Forelimb muscle (tissue), 1 donor: ENCODE measurements around the gene SCAF1. TPM values are rescaled to one million over a fixed set of nuclear protein-coding genes. Genes with fewer than 3 reads are reported as not detected.

Experiments
- DNase-seq: peaks from one replicate; pipeline ENCODE4 v3.0.0-alpha.2; 2013; ENCODE audit warnings: low read depth
- polyA plus RNA-seq: library from polyadenylated mRNA; unstranded; fragments of 120-200 nt; gene quantifications from one replicate; pipeline ENCODE4 v1.2.1, GENCODE V29; 2013; ENCODE audit not compliant: insufficient read length

Gene SCAF1
- polyA plus RNA-seq, 1 donor, result 29.9 TPM

DNA sequence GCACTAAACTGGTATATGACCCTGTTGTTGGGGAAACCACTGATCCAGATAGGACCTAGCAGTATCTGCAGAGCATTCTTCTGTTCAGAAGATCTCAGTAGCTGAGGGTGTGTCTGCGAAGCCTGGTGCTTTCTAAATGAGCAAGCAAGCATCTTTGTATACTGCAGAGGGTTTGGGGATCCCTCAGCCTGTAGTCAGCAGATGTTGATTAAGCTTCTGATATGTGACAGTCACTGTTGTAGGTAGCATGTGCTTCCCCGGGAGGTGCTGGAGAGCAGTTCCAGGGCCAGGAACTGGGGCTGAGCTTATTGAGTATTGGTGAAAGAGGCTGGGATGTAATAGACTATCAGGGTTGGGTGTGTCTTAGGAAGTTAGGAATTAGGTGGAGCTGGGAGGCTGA, 1.5 kb downstream of the SCAF1 start:
- no peak for DNase-seq

GRCh38 chr19:49645592-49645991, 3.6 kb downstream of the SCAF1 start:
- DNase-seq, result no peak

GRCh38 chr19:49645995-49646394, 4.0 kb downstream of the SCAF1 start:
- no peak for DNase-seq

DNA sequence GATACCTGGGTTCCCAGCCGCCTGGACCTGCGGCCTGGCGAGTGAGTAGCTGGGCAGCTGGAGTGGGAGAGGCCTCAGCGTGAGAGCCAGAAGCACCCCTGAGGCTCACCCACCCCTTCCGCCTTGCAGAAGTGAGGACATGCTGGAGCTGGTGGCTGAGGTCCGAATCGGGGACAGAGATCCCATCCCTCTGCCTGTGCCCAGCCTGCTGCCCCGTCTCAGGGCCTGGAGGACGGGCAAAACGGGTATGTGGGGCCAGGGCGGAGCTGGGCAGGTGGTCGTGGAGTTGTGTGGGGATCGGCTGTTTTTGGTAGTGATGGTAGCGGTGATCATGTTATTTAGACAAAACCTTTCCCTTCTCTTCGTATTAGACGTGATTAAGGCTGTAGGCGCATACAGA, 4.6 kb downstream of the SCAF1 start:
- DNase-seq, result no peak

DNA sequence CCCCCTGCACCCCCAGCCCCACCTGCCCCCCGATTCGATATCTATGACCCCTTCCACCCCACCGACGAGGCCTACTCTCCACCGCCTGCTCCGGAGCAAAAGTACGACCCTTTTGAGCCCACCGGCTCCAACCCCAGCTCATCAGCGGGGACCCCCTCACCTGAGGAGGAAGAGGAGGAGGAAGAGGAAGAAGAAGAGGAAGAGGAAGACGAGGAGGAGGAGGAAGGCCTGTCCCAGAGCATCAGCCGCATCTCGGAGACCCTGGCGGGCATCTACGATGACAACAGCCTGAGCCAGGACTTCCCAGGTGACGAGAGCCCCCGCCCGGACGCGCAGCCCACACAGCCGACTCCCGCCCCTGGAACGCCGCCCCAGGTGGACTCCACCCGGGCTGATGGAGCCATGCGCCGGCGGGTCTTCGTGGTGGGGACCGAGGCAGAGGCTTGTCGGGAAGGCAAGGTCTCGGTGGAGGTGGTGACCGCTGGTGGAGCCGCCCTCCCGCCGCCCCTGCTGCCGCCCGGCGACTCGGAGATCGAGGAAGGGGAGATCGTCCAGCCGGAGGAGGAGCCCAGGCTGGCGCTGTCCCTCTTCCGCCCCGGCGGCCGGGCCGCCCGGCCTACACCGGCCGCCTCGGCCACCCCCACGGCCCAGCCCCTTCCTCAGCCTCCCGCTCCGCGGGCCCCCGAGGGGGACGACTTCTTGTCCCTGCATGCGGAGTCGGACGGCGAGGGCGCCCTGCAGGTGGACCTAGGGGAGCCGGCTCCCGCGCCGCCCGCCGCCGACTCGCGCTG, 9.2 kb downstream of the SCAF1 start:
- DNase-seq, result no peak

GRCh38 chr19:49651820-49652550, 10.0 kb downstream of the SCAF1 start:
- no peak for DNase-seq

GRCh38 chr19:49652551-49653465, 10.8 kb downstream of the SCAF1 start:
- no peak for DNase-seq

- DNase-seq, result no peak
Observed at GRCh38 chr19:49653466-49653806, 11.4 kb downstream of the SCAF1 start.

DNA sequence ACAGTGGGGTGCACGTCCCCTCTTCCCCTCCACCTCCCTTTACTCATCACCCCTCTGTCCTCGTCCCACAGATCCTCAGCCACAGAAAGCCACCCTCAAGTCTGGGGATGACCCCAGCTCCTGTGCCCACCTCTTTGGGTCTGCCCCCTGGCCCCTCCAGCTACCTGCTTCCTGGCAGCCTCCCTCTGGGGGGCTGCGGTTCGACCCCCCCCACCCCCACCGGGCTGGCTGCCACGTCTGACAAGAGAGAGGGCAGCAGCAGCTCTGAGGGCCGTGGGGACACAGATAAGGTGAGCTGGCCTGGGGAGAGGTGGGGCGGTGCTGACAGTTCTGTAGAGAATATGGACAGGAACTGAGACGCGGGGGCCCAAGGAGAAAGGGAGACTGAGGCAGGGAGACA, 12.6 kb downstream of the SCAF1 start:
- no peak for DNase-seq

GRCh38 chr19:49655570-49656455, 13.8 kb downstream of the SCAF1 start:
- no peak for DNase-seq

DNA sequence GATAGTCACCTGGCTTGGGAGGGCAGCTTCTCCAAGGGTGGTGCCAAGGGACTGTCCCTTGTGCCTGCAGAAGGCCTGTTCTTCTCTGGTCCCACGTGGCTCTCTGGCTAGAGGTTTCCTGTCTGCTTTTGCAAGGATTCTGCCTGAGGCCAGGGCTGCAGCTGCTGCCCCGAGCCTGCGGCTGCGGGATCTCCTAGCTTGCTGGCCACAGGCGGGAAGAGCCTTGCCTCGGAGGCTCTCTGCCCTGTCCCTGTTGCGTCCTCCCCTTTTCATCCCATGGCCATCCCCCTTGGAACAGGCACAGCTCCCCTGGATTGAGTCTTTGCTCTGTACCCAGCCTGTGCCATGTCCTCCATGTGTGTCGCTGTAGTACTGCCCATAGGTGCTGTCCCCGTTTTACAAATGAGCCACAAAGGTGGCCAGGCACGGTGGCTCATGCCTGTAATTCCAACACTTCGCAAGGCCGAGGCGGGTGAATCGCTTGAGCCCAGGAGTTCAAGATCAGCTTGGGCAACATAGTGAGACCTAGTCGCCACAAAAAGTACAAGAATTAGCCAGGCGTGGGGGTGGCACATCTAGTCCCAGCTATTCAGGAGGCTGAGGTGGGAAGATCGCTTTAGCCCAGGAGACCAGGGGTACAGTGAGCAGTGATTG, 14.6 kb downstream of the SCAF1 start:
- no peak for DNase-seq

DNA sequence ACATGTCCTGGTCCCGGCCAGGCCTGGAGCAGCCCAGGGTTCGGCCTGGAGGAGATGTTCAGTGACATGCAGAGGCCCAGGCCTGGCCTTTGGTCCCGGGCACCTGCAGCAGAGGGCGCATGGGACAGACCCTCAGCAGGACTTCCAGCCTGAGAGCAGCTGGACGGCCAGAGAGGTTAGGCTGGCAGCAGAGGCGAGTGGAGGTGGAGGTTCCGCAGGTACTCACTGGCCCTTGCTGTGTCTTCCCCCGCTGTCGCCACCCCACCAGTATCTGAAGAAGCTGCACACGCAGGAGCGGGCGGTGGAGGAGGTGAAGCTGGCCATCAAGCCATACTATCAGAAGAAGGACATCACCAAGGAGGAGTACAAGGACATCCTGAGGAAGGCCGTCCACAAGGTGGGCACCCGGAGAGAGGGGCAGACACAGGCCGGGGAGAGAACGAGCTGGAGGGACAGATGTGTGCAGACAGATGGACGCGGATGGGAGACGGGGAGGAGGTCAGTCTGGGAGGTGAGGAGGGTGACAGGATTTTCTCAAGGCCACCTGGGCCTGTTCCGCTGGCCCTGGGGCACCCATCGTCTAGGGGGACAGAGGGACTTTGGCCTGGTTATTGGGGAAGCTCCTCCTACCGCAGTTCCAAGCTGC, 15.6 kb downstream of the SCAF1 start:
- no peak for DNase-seq

DNA sequence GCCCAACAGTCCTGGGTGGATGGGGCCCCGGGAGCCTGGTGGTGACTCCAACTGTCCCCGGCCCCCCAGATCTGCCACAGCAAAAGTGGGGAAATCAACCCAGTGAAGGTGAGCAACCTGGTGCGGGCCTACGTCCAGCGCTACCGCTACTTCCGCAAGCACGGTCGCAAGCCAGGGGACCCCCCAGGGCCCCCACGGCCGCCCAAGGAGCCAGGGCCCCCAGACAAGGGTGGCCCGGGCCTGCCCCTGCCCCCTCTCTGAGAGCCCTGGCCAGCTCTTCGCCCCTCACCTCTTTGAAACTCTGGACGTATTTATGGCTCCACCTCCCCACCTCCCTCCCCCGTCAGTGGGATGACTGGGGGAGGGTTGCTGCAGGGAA, 16.1 kb downstream of the SCAF1 start:
- DNase-seq, result no peak

DNA sequence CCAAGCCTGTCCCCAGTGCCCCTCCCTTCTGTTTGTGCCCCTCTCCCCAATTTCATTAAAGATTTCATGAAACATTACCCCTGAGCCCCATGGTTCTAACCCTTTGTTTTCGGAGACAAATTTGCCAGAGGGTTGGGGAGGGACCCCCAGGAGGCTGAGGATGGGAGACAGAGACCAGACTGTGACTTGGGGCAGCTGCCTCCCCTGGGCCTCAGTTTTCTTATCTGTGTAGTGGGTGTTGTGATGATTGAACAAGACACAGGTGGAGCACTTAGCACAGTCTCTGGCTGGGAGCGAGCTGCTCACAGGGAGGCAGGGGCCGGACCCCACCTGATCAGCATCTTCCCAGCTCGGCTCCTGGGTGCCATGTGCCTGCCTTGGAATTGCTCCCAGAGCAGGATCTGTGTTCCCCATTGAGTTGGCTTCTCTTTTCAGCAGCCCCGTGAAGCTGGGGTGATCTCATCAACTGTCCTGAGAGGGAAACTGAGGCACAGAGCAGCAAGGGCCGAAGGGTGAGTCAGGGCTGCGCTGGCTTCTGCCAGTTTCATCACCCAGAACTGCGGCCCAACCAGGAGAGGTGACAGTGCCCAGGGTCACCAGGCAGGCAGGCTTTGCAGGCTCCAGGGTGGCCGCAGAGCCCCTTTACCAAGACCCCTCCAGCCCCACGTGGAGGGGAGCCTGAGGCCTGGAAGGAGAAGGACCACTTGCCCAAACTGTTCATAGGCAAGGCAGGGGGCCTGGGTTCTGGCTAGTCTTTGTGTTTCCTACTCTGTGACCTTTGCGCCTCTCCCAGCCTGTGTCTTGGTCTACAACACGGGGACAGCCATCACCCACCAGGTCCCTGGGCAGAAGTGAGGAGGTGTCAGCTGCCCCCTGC, 16.8 kb downstream of the SCAF1 start:
- DNase-seq, result no peak

DNA sequence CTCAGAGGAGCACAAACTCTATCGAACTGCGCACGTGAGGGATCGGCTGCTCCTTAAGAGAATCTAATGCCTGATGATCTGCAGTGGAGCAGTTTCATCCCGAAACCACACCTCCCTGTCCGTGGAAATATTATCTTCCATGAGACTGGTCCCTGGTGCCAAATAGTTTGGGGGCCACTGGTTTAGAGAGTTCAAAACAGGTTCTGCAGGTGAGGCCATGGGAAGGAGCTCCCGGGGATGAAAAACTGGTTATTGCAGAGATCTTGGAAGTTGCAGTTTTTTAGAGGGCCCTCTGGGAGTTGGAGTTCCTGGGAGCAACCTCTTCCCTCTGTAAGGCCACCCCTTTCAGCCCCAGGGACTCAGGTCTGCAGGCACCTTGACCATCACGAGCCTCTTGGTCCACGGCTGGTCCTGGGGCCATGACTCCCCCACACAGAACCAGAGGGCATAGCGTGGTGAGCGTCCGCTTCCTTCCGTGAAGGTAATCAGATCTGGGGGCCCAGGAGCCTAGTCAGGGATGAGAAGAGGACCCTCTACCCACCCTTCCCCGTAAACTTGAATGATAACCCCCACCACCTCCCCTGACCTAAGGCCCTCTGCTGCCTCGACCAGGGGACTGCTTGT, 18.4 kb downstream of the SCAF1 start:
- DNase-seq, result no peak

DNA sequence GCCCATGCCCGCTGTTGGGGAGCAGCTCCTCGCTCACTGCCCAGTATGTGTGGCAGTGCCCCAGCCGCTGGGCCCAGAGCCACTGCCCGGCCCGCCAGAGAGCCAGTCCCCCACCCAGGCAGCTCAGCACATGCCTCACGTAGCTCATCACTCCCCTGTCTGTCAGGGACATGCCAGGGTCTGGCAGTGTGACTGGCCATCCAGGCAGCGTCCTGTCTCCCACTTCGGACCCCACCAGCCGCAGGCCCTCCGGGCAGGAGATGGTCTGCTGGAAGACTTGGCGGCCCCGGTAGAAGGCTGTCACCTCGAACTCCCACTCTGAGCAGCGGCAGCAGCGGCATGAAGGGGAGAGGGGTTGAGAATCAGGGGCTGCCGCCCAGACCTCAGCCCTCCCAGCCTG, 20.0 kb downstream of the SCAF1 start:
- no peak for DNase-seq

GRCh38 chr19:49663224-49663623, 21.2 kb downstream of the SCAF1 start:
- no peak for DNase-seq

- no peak for DNase-seq
Observed at GRCh38 chr19:49664171-49665035, 22.4 kb downstream of the SCAF1 start.
